Fibroblast of gingiva (primary cell): ENCODE data around the gene GHRH.

Experiments
- DNase-seq: peaks from one replicate; pipeline ENCODE4 v3.0.0-alpha.2; 2011; ENCODE audit warnings: low read depth

The GHRH gene

DNA sequence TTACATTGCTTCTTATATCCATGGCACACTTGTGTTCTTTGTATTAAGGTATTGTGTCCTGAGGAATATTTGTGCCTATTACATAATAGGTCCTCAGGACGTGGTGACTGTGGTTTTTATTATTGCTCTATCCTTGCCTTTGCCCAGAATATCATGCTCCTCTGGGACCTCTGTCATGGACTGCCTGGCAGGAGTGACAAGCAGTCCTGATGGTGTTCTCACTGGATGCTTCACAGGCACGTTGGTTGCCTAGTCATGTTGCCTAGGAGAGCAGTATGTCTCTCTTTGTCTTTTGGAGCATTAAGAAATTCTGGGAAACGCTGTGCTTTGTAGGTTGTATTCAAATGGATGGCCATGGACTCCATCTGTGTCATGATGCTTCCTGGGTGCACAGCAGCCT, 57.6 kb downstream of the GHRH start:
- peak; percentile 11 for DNase-seq

DNA sequence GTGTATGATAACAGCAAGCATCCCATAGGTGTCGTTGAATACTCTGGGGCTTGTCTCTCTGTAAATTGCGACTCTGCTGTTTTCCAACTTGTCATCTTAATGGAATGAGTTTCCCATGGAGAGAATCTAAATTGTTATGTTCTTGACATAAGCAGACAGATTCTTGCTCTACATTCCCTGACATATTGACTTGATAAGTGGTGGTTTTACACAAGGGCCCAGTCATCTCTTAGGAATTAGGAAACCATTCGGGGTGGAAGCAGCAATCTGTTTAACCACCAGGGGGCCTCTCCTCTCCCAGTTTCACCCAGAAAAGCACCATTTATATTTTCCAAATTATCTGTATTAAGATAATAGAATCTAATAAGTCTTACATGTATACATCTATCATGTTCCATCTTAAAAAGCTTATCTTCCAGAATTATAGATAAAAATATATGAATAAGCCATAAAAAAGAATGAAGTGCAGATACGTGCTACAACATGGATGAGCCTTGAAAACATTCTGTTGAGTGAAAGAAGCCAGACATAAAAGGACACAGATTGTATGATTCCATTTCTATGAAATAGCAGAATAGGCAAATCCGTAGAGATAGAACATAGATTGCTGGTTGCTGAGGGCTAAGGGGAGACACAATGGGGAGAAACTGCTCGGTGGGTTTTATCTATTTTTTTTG, 59.2 kb downstream of the GHRH start:
- DNase-seq = peak; percentile 97

DNA sequence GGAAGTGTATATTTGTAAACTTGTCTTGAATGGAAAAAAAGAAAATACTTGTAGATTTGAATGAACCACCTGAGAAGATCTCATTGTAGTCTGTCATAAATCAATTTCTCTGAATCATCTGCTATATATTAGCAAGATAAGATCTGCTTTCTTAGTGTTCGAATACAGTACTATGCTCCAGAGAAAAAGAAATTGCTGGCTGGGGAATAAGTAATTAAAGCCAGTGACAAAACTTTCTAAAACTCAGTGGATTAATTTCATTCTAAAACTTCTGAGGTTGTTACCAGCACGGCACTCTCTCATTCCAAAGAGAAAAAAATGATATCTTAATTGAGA, 59.8 kb downstream of the GHRH start:
- DNase-seq = no peak
